ENCODE results near the gene FAAP100. TPM values are rescaled to one million over a fixed set of nuclear protein-coding genes. Genes with fewer than 3 reads are reported as not detected.

Gene FAAP100
- total RNA-seq, 4 donors from 2014 or later: 20.1 to 41.7 (median 26.7) TPM

DNA sequence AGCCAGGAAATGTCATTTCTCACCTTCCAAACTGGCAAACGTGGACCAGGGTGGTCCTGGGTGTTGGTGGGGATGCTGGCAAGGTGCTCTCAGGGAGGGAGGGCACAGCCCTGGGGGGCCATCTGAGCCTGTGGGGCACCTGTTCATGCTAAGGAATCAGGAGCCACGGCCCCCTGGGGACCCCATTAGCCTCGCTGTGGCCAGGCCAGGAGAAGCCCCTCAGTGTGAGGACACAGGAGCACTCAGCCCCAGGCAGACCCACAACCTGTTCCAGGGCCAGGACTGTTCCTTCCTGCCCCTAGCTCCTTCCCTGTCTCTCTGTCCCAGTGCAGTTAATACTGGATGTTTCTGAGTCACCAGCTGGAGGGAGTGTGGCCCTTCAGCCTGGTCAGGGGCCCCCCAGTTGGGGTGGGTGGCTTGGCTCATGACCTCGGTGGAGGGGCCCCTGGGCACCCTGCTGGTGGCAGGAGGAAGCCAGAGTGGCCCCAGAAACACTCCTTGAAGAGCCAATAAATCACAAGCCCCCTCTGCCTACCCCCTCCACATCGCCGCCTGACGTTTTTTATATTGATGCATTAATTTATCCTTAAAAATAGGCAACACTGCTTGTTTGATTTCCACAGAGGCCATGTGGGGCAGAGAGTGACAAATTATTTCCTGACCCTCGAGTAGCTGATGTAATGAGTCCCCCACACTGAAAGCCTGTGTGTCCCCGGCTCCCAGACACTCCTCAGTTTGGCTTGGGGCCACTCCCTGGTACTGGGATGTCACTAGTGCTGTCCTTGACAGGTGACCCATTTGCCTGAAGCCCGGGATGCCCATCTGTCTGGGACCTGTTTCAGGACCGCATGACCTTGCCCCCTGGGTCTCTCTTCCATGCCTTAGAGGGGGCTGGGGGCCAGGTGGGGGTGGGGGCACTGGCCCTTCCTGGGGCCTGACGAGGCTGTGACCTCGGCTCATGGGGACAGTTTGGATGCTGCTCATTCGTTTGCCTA, 61.9 kb downstream of the FAAP100 start:
- 57 to 59% methylated on average over 10 to 14 of the region's 14 CpGs for WGBS, 2 donors
- no peak overlapping the region for H3K4me3 ChIP-seq
- no peaks in the 10 kb centered on the region for H3K36me3 ChIP-seq
- TF ChIP-seq POLR2A (IDR thresholded peaks at IDR 0.05) (no peak), EP300 (IDR thresholded peaks at IDR 0.05) (no peak)
- TF ChIP-seq, protein P1, sequence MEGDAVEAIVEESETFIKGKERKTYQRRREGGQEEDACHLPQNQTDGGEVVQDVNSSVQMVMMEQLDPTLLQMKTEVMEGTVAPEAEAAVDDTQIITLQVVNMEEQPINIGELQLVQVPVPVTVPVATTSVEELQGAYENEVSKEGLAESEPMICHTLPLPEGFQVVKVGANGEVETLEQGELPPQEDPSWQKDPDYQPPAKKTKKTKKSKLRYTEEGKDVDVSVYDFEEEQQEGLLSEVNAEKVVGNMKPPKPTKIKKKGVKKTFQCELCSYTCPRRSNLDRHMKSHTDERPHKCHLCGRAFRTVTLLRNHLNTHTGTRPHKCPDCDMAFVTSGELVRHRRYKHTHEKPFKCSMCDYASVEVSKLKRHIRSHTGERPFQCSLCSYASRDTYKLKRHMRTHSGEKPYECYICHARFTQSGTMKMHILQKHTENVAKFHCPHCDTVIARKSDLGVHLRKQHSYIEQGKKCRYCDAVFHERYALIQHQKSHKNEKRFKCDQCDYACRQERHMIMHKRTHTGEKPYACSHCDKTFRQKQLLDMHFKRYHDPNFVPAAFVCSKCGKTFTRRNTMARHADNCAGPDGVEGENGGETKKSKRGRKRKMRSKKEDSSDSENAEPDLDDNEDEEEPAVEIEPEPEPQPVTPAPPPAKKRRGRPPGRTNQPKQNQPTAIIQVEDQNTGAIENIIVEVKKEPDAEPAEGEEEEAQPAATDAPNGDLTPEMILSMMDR (IDR thresholded peaks at IDR 0.05): no peak
- H3K9me3 ChIP-seq: no peaks in the 10 kb centered on the region
- peaks cover 0 to 35% (median 9%) of the 10 kb centered on the region in 4 donors for H3K4me1 ChIP-seq
- H3K27ac ChIP-seq: no peak overlapping the region
- H3K27me3 ChIP-seq: no peaks in the 10 kb centered on the region
- no peak for DNase-seq (ENCODE audit: low spot score in 2 of 2)

Small RNA genes lying within 50 kb of the gene (small RNA-seq; reads per million reads assigned to genes)
- gene RF00019: not detected

Other genes with a start within 250 kb of the FAAP100 start
- gene BAHCC1, start 156.9 kb downstream of the FAAP100 start, total RNA-seq: 10 to 100 TPM; 15.1 to 38.7 (median 27.4) TPM
- gene ACTG1, start 39.6 kb downstream of the FAAP100 start, total RNA-seq: 1,000 to 10,000 TPM; 2,372 to 2,875 (median 2,670) TPM
- 1 to 10 TPM in 3 of 4 donors, under 1 TPM in 1; 0.42 to 4.4 (median 3.7) TPM for gene FSCN2, start 24.0 kb downstream of the FAAP100 start, total RNA-seq
- 10 to 100 TPM; 51.1 to 79.2 (median 62.1) TPM for gene NPLOC4, start 84.8 kb upstream of the FAAP100 start, total RNA-seq
- under 1 TPM in 2 of 4 donors, not detected in 2; 0.22 to 0.84 TPM for gene TSPAN10, start 84.8 kb upstream of the FAAP100 start, total RNA-seq
- not detected for gene PDE6G, start 104.2 kb upstream of the FAAP100 start, total RNA-seq
- 10 to 100 TPM; 31.4 to 38.1 (median 35.8) TPM for gene OXLD1, start 114.3 kb upstream of the FAAP100 start, total RNA-seq
- 10 to 100 TPM; 10.9 to 35.7 (median 14.4) TPM for gene CCDC137, start 114.4 kb upstream of the FAAP100 start, total RNA-seq
- gene ARL16, start 131.4 kb upstream of the FAAP100 start, total RNA-seq: 10 to 100 TPM; 22.1 to 37.9 (median 34.3) TPM
- gene HGS, start 131.7 kb upstream of the FAAP100 start, total RNA-seq: 100 to 1,000 TPM in 2 of 4 donors, 10 to 100 TPM in 2; 75.2 to 166 (median 104) TPM
- 10 to 100 TPM; 26.1 to 63.3 (median 35.8) TPM for gene MRPL12, start 151.0 kb upstream of the FAAP100 start, total RNA-seq
- 10 to 100 TPM; 10.8 to 32.1 (median 22.6) TPM for gene SLC25A10, start 159.9 kb upstream of the FAAP100 start, total RNA-seq

Data from tibial nerve (tissue), 4 donors.